HG03135 (cell line): ENCODE measurements around the gene FAM78A.

Experiments used
- ATAC-seq: cut with Tn5 transposase; IDR thresholded peaks from one replicate; pipeline ENCODE4 v1.9.1; 2021; ENCODE audit warnings: mild to moderate bottlenecking, moderate library complexity; ENCODE audit not compliant: unreplicated experiment

The FAM78A gene

GRCh38 chr9:131240047-131240921, 36.0 kb downstream of the FAM78A start:
- ATAC-seq, result no peak

DNA sequence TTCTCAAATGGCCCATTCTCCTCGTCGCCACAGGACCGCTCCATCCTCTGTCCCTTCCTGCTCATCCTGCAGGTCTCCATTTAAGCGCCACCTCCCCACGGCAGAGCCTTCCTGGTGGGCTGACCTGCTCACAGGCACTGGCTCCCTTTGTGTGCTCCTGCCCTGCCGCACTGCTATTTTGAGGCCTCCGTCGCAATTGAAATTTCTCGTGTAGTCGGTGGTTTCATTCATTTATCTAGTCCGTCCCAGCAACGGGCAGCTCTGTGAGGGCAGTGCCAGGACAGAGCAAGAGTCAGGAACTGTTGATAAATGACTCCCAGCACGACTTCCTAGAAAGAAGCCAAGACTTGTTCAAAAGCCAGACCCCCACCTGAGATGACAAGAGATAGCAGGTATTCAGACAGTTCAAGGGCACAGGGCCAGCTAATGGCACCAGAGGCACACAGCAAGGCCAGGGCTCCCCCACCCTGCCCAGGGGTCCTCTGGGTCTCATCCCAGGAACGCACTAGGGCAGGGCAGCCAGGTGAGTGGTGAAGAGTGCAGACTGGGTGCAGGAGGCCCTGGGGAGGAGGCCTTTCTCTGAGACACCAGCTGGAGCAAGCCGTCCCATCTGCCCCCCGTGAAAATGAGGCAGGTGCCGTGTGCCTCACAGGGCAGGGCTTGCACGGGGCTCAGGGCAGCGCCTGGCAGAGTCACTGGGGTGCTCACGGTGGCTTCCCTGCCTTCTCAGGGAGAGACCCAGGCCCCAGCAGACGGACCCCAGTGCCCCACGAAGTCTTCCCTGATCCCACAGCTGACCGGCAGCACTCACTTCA, 36.9 kb downstream of the FAM78A start:
- no peak for ATAC-seq

- peak; percentile 17 for ATAC-seq
These were observed 37.8 kb downstream of the FAM78A start for GRCh38 chr9:131238402-131239021.

DNA sequence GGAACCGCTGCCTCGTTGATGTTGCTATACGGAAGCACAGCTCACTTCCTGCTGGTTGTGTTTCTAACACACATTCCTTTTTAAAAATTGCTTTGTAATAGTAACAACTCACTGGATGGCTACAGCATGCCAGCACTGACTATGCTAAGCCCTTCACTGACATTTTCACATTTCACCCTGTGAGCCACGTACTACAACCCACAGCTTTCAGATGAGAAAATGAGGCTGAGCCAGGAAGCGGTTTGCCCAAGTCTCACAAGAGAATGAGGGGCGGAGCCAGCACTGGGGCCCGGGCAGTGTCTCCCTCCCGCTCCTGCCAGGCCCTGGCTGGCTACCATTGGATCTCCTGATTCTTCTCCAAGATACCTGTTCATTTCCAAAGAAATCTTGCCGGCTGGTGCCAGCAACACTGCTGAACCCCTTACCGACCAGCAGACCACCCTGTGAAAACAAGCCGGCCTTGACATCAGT, 38.3 kb downstream of the FAM78A start:
- ATAC-seq, result peak; percentile 75

GRCh38 chr9:131237291-131237690, 39.0 kb downstream of the FAM78A start:
- ATAC-seq, result no peak

- no peak for ATAC-seq
These were observed 39.5 kb downstream of the FAM78A start for GRCh38 chr9:131236761-131237160.

DNA sequence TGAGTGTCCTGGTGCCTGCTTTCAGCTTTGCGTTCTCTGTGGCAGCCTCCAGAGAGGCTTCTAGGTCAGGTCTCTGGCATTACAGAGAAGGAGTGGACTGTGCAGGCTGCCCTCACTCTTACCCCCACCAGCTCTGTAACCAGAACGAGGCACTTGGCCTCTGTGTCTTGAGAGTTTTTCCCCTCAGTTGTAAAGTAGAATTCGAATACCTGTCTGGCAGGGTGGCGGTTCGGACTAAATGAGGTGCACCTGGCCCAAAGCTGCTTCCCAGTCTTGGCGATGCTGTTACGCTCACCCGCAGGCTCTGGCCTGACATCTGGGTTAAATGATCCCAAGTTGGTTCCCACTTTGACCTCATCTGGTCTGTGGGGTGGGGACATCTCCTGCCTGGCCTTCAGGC, 40.1 kb downstream of the FAM78A start:
- no peak for ATAC-seq

GRCh38 chr9:131235480-131235851, 40.8 kb downstream of the FAM78A start:
- no peak for ATAC-seq

- ATAC-seq, result no peak
These were observed 41.4 kb downstream of the FAM78A start for GRCh38 chr9:131234799-131235479.

- no peak for ATAC-seq
These were observed 42.3 kb downstream of the FAM78A start for GRCh38 chr9:131233995-131234394.

DNA sequence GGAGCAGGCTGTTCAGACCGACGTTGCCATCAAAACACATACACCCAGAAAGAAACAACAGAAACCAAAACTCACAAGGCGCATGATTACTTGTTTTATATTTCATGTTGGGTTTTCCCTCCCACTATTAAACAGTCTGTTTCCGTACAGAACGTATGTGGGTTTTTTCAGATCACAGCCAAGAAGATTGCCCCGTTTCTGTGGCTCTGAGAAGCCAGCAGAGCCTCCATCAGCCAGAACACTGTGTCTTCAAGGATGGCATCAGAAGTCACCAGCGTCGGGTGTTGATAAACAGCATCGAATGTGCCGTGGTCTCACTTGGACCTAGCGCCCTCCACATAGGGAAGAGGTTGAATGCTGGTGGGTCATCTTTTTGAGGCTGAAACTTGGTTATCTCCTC, 42.8 kb downstream of the FAM78A start:
- no peak for ATAC-seq

DNA sequence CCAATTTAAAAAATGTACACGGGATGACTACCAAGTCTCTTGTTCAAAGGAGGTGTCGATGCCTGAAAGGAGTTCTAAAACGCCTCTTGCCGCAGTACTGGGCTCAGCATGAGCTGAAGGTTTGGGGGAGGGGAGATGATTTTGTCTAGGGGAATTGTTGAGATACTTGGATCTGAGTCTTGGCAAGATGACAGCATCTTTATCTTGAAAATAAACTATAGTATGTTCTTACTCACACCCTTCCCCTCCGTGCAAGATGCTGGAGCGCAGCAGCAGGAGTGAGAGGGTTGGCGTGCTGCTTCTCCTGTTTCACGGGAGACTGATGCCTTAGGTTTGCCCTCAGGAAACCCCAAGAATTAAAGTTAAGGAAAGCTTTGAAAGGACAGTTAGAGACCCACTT, 47.3 kb downstream of the FAM78A start:
- ATAC-seq, result no peak

DNA sequence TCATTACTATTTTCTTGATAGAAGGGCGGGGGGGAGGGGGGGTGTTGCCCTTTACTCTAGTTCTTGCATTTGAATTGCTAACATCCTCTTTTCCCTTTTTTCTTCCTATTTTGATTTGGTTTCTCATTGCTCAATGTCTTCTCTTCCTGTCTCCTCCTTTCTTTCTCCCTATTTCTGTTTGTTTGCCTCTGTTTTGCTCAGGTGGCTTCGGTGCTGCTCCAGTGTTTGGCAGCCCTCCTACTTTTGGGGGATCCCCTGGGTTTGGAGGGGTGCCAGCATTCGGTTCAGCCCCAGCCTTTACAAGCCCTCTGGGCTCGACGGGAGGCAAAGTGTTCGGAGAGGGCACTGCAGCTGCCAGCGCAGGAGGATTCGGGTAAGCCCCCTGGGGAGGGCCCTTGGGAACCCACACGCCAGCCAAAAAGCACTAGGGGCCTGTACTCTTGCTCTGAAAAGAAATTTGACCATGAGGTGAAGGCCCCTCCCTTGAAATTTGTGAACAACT, 48.3 kb downstream of the FAM78A start:
- ATAC-seq, result no peak

GRCh38 chr9:131227112-131227958, 49.0 kb downstream of the FAM78A start:
- no peak for ATAC-seq

DNA sequence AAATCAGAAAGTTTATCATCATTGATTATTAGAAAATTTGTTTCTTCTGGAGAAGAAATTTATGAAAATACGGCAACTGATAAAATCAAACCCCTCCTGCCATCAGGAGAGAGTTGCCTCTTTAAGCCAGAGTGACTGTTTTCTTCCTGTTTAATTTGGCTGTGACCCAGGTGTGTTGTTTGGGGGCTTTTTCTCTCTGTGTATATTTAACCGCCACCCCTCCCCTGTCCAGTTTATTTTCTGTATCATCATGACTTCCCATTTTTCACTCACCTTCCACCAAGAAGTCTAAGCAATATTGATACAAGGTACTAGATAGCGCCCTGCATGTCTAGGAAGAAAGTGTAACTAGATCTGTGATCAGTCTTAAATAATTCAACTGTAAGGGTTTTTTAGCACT, 50.1 kb downstream of the FAM78A start:
- ATAC-seq, result no peak

GRCh38 chr9:131222460-131222859, 53.9 kb downstream of the FAM78A start:
- no peak for ATAC-seq

DNA sequence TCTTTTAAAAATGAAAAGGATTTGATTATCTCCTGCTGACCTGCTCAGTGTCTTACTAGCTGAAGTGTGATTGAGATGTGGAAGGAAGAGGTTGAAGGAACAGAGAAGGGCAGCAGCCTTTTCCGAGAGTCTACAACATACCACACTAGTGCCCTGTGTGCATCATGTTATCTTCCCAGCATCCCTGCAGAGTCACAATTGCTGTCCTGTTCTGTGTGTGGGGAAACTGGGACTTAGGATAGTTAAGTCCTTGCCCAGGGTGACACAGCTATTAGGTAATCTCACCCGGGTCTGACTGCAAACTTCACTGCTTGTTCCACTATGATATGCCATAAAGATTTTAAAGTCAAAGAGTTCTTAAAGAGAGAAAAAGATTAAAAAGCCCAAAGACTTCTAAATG, 55.8 kb downstream of the FAM78A start:
- no peak for ATAC-seq

GRCh38 chr9:131218370-131218769, 57.9 kb downstream of the FAM78A start:
- ATAC-seq, result no peak

DNA sequence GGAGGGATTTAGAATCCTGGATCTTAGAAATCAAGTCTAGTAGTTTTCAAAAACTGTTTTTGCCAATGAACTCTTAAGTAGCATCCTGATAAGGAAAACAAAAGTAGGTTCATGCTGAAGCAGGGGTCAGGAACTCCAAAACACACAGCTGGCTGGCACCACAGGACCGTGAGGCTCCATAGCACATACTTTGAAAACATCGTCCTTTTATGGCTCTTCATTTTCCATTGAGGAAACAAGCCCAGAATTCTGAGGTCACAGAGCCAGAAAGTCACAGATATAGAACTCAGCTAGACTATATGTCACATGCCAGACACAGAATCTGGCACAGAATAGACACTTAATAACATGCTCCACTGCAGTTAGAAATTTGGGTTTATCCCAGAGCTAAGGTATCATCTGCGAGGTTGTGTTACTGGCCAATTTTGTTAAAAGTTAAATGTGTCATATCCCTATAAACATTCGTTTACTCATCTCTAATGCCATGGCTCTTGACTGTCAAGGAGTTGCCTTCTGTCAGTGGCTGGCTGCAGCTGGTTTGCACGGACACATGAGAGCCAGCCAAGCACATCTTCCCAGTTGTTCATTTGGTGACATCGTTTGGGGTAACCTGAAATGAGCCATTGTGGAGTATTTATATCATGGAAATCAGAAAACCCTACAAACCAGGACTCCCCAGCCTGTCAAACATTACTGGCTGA, 58.8 kb downstream of the FAM78A start:
- ATAC-seq, result no peak
